ENCODE data around the gene ZNF583.

GRCh38 chr19:56355517-56355916, 48.6 kb upstream of the ZNF583 start:
- TF ChIP-seq SPI1 (IDR thresholded peaks at IDR 0.05; ENCODE audit: low read depth, low read length), result no peak
- TF ChIP-seq TAF1 (IDR thresholded peaks at IDR 0.05; ENCODE audit: low read depth, low read length), result no peak
- TF ChIP-seq POLR2AphosphoS5 (IDR thresholded peaks at IDR 0.05; ENCODE audit: low read depth, low read length), result no peak
- TF ChIP-seq POLR2A (IDR thresholded peaks at IDR 0.05; ENCODE audit: low read depth, low read length), result no peak

Data from GM12891 (cell line).